Activated CD4-positive, alpha-beta T cell treated with anti-CD3 and anti-CD28 coated beads, Interleukin-2, amount 50 U/mL, for 1 hour (primary cell): Measurements from ENCODE around the gene KRTAP20-4.

ENCODE experiments used
- DNase-seq: peaks from one replicate; pipeline ENCODE4 v3.0.0-alpha.2; 2020

Gene KRTAP20-4

DNA sequence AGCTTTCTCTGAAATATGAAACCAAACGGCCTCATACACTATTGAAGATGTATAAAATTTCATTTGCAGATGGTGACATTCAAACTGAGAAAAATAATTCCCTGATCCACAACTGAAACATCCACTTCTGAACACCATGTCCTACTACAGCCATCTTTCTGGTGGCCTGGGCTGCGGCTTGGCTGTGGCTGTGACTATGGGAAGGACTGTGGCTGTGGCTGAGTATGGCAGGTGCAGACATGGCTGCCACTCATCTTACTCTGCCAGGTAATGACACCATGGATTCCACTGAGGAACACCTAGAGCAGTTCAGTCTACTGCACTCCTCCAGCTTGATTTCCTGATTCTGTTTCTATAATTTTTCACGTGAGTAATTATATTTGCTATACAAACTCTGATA is at the start of gene KRTAP20-4:
Gene KRTAP20-4, plus strand, starts transcription at position 106 of the 400 bp plus-strand sequence.
- DNase-seq = no peak

- DNase-seq = no peak
Measured at GRCh38 chr21:30577766-30578165, 42.7 kb upstream of the KRTAP20-4 start.

DNA sequence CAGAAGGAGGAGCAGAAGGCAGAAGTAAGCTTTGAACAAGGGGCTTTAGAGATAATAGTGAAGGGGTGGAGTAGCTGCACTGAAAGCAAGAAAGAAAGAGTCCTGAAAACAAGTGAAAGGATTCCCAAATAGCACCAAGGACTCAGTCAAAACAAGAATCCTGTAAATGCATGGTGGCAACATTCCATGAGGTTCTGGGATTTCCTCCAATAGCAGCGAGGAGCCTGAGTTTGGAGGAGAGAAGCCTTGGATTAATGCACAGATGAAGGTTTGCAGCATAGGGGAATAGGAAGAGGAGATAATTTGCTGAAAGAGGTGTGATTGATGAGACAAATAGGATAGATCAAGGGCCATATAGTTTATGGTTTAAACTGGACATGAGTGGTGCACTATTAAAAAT is 41.1 kb upstream of the KRTAP20-4 start:
- no peak for DNase-seq

DNA sequence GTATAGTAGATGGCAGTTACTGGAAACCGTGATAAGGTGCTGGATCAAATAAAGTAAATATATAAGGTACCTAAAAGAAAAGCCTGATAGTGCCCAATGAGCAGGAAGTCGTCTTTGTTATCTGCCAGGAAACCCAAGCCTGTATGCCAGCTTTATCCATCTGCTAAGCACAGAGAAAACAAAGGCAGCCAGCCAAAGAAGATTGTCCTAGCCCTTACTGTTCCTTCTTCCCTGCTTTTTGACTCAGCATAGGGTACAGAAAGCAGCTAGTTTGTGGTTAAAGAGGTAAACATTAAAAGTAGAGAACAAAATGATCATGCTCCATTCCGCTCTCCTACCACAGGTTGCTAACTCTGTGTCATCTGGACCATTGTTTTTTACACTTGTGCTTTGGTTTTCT is 40.3 kb upstream of the KRTAP20-4 start:
- no peak for DNase-seq

GRCh38 chr21:30582870-30583269 is 37.6 kb upstream of the KRTAP20-4 start:
- no peak for DNase-seq

DNA sequence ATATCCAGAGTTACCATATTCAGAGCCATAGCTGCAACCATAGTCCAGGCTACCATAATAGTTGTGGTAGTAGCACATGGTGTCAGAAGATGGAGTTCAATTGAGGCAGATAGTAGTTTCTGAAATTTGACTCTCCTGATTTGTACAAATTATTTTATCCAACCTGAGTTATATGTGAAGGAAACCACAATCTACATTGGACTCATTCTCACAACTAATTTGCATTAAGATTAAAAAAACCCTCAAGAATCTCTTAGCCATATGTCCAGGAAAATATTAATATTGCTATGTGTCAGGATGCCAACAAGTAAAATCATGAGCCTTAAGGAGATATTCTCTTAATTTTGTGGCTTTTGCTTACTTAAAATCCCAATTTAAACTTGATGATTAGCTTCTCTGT is 30.1 kb upstream of the KRTAP20-4 start, which contains the start of gene KRTAP22-2:
Gene KRTAP22-2, minus strand, starts transcription at position 101 of the 400 bp plus-strand sequence.
- no peak for DNase-seq

- DNase-seq = no peak
Measured at GRCh38 chr21:30592140-30592539, 28.3 kb upstream of the KRTAP20-4 start, which contains the start of gene KRTAP6-3. Gene KRTAP6-3, plus strand, starts transcription at chr21:30592440. Its CDS starts 6 bp downstream, at chr21:30592446.

GRCh38 chr21:30598802-30599201 is 21.6 kb upstream of the KRTAP20-4 start, which contains the start of gene KRTAP6-2:
Gene KRTAP6-2, minus strand, starts transcription at chr21:30598902. Its CDS starts 28 bp downstream, at chr21:30598874.
- DNase-seq = no peak

DNA sequence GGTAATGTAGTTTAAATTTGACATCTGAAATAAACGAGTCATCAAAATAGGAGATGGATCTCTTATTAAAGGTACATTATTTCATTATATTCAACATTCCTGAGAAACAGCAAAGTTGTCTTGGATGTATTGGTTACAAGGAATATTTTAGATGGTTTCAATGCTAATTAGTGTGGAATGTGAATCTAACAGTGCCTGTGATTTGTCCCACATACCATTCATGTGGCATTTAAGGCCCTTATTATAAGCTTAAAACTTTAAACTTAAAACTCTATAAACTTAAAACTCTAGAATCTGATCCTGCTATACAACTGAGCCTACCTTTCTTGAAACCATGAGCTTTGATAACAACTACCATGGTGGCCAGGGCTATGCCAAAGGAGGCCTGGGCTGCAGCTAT is 19.6 kb upstream of the KRTAP20-4 start, which contains the start of gene KRTAP22-1:
Gene KRTAP22-1, plus strand, starts transcription at position 301 of the 400 bp plus-strand sequence.
- DNase-seq = no peak

GRCh38 chr21:30605968-30606367 is 14.5 kb upstream of the KRTAP20-4 start:
- no peak for DNase-seq

GRCh38 chr21:30612132-30612531 is 8.3 kb upstream of the KRTAP20-4 start:
- DNase-seq = no peak

DNA sequence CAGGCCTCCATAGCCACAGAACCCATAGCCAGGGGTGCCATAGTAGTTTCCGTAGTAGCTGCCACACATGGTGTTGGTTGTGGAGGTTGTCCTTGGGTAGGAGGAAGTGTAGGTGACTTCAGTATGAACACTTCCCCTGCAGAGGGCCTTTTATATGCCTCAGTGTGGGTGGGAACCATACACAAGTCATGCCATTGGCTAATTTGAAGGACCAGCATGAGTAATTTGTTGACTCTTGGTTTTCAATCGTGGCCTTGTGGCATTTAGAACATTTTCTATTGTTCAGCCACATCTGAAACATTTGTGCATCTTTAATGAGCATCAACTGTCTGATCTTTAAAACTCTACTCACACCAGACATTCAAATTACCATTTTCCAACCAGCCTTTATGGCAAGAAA is 6.6 kb upstream of the KRTAP20-4 start, which contains the start of gene KRTAP6-1:
Gene KRTAP6-1, minus strand, starts transcription at position 95 of the 400 bp plus-strand sequence. Its CDS starts 26 bp downstream, at position 69.
- no peak for DNase-seq

GRCh38 chr21:30615199-30615598 is 5.2 kb upstream of the KRTAP20-4 start:
- DNase-seq = no peak

DNA sequence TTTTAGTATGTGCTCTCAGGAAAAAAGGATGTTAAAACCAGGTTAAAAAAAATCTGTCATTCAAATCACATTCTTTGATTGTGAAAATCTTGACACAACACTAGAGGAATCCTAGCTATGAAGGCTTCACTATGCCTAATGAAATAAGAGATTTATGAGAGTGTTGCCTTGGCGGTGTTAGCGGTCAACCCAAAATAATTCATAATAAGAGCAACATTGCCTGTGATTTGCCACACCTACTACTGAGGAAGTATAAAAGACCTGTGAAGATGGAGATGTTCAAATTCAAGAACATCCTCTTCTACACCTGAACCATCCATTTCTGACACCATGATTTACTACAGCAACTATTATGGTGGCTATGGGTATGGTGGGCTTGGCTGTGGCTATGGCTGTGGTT is 4.3 kb upstream of the KRTAP20-4 start, which contains the start of gene KRTAP20-1:
Gene KRTAP20-1, plus strand, starts transcription at position 301 of the 400 bp plus-strand sequence. Its CDS starts 30 bp downstream, at position 331.
- no peak for DNase-seq

- no peak for DNase-seq
Measured at GRCh38 chr21:30620080-30620479, 347 bp upstream of the KRTAP20-4 start.

GRCh38 chr21:30623362-30623761 is 2.9 kb downstream of the KRTAP20-4 start:
- DNase-seq = no peak

GRCh38 chr21:30625449-30626165 is 5.2 kb downstream of the KRTAP20-4 start:
- no peak for DNase-seq

DNA sequence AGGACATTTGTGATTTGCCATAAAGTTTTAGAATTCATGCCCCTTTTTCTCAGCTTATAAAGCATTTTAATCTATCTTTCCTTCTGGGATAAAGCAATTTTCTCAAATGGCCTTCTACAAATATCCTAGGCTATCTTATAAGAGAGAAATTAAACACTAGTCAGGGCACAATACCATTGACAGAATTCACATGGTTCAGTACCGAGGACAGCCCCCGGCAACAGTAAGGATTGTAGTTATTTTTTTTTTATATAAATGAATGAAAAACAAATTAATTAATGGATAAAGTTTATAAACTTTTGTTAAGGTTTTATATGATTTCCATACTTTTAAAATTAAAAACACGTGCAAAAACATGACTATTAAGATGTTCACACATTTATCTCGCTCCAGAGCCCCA is 7.7 kb downstream of the KRTAP20-4 start:
- DNase-seq = no peak

- DNase-seq = no peak
Measured at GRCh38 chr21:30629200-30629599, 8.8 kb downstream of the KRTAP20-4 start.

DNA sequence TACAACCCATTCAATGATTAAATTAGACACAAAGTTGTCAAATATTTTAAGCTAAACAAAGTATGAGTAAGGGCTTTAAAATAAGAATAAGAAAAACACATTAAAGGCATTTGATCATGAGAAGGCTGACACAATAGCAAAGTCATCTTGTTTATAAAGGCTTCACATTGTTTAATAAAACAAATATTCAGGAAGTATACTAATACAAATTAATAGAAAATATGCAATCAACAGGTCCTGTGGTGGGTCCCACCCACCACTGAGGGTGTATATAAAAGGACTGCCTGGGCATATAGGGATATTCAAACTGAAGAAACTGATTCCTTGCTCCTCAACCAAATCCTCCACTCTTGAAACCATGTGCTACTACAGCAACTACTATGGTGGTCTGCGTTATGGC is 14.5 kb downstream of the KRTAP20-4 start, which contains the start of gene KRTAP20-2:
Gene KRTAP20-2, plus strand, starts transcription at position 301 of the 400 bp plus-strand sequence. Its CDS starts 58 bp downstream, at position 359.
- DNase-seq = no peak

DNA sequence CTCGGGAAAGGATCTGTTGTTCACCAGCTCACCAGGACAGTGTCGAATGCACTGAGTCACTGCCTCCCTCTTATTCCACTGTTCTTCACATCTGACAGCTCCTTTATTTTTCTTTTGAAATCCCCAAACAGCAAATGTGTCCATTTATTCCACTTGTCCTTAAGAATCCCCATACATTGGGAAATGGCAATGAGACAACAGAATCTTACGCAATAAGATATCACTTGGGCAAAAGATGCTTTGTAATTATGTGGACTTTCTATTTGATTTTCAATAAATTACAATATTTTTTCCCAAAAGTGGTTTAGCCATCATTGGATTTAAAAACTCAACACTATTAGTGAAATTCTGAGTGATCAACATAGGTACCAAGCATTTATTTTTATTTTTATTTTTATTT is 18.3 kb downstream of the KRTAP20-4 start:
- no peak for DNase-seq

DNA sequence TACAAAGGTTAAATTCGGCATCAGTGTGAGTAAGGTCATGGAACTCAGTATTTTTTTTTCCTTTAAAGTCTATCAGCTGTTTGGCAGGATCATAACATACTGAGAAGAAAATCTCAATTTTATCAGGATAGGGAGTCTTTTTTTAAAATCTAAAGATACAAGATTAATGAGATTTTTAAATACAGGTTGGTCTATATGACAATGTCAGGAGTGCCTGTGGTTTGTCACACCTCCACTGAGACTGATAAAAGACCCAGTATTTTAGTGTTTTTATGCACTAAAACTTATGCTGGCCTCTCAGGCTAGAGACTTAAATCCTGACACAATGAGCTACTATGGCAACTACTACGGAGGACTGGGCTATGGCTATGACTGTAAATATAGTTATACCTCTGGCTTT is 22.1 kb downstream of the KRTAP20-4 start, which contains the start of gene KRTAP20-3:
Gene KRTAP20-3, plus strand, starts transcription at position 301 of the 400 bp plus-strand sequence.
- no peak for DNase-seq

- DNase-seq = no peak
Measured at GRCh38 chr21:30646904-30647414, 26.5 kb downstream of the KRTAP20-4 start.

DNA sequence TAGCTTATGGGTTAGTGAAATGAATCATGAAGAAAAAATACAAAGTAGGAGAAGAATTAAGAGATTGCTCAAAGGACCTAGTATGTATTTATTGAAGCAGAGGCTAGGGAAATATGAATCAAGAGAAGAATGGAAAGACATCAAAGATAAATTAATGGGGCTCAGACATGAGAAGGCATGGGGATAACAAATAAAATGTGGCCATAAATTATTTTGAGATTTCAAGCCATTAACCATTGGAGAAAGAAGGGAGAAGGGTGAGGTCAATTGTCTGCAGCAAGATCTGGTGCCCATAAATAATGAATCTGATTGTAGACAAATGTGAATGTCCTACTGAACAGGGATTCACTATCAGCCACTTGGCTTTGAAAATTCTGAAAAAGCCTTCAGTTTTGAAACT is 32.5 kb downstream of the KRTAP20-4 start:
- DNase-seq = no peak
